D721Med (cell line): ENCODE results near the gene PIK3R1.

Source experiments
- DNase-seq: peaks from one replicate; pipeline ENCODE4 v3.0.0; 2011; ENCODE audit warnings: low spot score; ENCODE audit not compliant: insufficient read length
- FAIRE-seq: peaks from 2 replicates; lab custom pipeline; 2011; peaks lifted over from hg19 to GRCh38; lab: Jason Lieb, UNC
- TF ChIP-seq, protein P1 (sequence below): IDR thresholded peaks from 2 replicates; pipeline ENCODE4 v1.5.1; 2012; ENCODE audit warnings: mild to moderate bottlenecking, control low read depth; ENCODE audit not compliant: insufficient read depth; ENCODE audit errors: missing control alignments

The PIK3R1 gene

DNA sequence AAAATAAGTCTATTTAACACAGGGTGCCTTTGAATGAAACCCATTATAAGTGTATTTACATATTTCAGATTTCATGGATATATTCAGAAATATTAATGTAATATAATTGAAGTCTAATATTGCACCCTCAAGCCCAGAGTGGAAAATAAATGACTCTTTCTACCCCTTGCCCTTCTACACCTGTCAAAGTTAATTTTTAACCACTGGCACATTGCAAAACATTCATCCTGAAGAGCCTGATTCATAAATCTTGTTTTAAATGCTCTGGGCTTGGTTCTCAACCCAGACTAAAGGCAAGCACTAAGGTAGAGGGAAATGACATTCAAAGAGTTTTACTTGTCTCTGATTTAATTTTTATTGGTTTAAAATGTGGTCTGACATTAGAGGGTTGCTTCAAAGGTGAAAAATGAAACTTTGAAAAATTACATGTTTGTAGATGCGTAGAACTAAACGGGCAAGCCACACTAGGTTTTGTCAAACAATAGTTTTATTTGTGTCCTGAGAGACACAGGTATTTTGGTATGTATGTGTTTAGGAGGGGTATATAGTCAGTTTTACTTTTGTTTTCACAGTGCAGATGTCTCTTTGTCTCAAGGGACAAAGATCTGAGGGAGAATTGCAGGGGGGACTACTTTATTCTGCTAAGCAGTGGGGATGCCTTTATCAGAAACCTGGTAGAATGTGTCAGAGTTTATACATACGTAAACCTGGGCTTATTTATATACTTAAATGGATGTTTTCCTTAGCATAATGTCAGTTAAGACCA is 69.7 kb downstream of the PIK3R1 start:
- FAIRE-seq (no peak), DNase-seq (no peak)
- TF ChIP-seq, protein P1, sequence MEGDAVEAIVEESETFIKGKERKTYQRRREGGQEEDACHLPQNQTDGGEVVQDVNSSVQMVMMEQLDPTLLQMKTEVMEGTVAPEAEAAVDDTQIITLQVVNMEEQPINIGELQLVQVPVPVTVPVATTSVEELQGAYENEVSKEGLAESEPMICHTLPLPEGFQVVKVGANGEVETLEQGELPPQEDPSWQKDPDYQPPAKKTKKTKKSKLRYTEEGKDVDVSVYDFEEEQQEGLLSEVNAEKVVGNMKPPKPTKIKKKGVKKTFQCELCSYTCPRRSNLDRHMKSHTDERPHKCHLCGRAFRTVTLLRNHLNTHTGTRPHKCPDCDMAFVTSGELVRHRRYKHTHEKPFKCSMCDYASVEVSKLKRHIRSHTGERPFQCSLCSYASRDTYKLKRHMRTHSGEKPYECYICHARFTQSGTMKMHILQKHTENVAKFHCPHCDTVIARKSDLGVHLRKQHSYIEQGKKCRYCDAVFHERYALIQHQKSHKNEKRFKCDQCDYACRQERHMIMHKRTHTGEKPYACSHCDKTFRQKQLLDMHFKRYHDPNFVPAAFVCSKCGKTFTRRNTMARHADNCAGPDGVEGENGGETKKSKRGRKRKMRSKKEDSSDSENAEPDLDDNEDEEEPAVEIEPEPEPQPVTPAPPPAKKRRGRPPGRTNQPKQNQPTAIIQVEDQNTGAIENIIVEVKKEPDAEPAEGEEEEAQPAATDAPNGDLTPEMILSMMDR: no peak

DNA sequence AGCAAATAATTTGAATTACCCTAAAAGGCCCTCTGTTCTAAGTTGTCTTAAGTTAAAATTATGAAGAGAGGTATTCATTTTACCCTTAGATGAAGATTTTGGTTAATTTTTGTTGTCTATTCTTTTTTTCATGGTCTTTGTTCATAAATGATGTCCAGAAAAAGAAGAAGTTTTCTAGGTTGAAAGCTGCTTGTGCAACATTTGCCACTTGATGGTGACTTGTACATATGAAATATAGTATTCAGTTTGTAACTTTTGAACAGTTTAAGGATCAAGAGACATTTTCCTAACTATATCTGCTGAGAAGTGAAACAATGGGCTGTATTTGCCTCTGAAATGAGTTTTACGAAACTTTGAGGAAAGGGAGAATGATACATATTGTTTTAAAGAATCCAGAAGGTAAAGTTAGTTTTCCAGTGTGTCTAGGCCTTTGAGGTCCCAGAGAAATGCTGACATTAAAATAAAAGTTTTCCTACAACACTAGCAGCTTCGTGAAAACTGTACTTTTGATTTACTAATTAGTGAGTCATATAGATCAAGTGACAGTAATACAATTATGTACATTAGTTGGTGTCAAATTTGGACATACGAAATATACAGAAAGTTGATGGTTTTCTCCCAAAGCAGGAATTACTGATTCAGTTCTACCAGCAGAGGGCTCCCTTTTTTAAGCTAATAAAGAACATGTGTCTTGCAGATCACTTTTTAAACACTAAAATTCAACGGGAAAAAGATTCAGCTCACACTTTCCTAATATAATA is 70.5 kb downstream of the PIK3R1 start:
- peak; percentile 16 for FAIRE-seq
- no peak for DNase-seq

DNA sequence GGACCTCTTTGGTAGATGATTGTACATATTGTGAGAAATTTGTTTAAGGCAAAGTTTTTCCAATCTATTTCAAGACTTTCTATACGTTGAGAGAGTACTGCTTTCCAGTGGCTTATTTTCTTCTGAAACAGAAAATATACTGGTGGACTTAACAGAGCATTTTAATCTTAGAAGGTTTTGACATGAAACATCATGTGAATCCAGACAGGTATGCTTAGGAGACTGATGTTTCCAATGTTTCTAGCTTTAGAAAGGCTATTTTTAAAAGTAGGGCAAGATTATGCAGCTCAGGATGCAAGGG is 71.0 kb downstream of the PIK3R1 start:
- DNase-seq: no peak
- TF ChIP-seq, protein P1: no peak
- no peak for FAIRE-seq

More for the DNA sequence above, 70.5 kb downstream of the PIK3R1 start:
- TF ChIP-seq, protein P1: peak; percentile 73

- DNase-seq (no peak), FAIRE-seq (no peak)
- TF ChIP-seq, protein P1: no peak
These were observed 72.0 kb downstream of the PIK3R1 start for GRCh38 chr5:68287631-68287975.

DNA sequence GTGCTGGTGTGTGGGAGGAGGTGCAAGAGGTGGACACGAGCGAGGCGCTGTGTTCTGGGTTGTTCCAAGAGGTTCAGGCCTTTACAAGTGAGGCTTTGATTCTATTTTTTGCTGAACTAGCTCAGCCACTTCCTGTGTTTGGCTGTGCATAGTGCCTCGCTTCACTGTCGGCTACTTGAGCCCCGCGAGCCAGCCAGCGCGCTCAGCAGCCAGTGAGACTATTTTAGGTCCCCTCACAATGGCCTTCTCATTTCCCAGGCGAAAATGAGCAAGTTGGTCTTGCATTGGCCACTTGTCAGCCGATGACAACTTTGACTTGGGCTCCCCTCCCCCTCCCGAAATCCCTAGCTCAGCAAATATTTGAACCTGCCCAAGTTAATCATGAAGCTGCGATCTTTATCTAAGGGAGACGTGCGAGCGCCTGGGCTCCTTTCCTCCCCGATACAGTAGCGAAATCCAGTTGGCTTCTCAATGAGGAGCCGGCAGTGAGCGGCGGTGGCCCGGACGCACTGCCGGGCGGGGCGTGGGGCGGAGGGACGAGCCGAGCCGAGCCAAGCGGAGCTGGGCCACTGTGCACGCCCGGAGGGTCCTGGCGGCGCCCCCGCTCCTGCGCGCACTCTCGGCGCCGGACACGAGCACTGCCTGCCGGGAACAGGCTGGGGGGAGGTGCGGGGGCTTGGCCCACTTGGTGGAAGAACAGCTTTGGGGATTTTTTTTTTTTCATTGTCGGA is 72.6 kb downstream of the PIK3R1 start:
- DNase-seq: no peak
- FAIRE-seq: no peak
- TF ChIP-seq, protein P1: no peak

- TF ChIP-seq, protein P1: no peak
- DNase-seq (no peak), FAIRE-seq (no peak)
These were observed 73.2 kb downstream of the PIK3R1 start for GRCh38 chr5:68288707-68289134.
